ENCODE data around the gene ATG4B.
A peak's percentile ranks its signal among the peaks of the same experiment; 100 is the strongest.
"Not testable (repeated sequence)": the region's sequence is repeated elsewhere in the genome, so short reads cannot be mapped to it uniquely, and the experiment has no call there.

ATG4B gene

GRCh38 chr2:241637018-241637794 lies at the start of gene ATG4B, which contains the start of gene THAP4:
Gene ATG4B, plus strand, starts transcription at chr2:241637693. Its CDS starts 22 bp downstream, at chr2:241637715.
Gene THAP4, minus strand, starts transcription at chr2:241637158. Its CDS starts 141 bp downstream, at chr2:241637017.
- peak in 2 of 3 donors; percentile 45 to 62 for DNase-seq (ENCODE audit: low read depth in 3 of 3, low spot score in 1 of 3)

- DNase-seq (ENCODE audit: low read depth in 3 of 3, low spot score in 1 of 3): not testable (repeated sequence)
Measured at GRCh38 chr2:241589863-241590262, 47.6 kb upstream of the ATG4B start.

GRCh38 chr2:241590496-241591455 lies 46.7 kb upstream of the ATG4B start:
- DNase-seq (ENCODE audit: low read depth in 3 of 3, low spot score in 1 of 3): not testable (repeated sequence)

- DNase-seq (ENCODE audit: low read depth in 3 of 3, low spot score in 1 of 3): no peak
Measured at GRCh38 chr2:241592126-241592845, 45.2 kb upstream of the ATG4B start.

GRCh38 chr2:241593271-241593670 lies 44.2 kb upstream of the ATG4B start:
- no peak for DNase-seq (ENCODE audit: low read depth in 3 of 3, low spot score in 1 of 3)

- DNase-seq (ENCODE audit: low read depth in 3 of 3, low spot score in 1 of 3): no peak
Measured at GRCh38 chr2:241595600-241596140, 41.8 kb upstream of the ATG4B start.

- no peak for DNase-seq (ENCODE audit: low read depth in 3 of 3, low spot score in 1 of 3)
Measured at GRCh38 chr2:241597561-241597960, 39.9 kb upstream of the ATG4B start.

- DNase-seq (ENCODE audit: low read depth in 3 of 3, low spot score in 1 of 3): no peak
Measured at GRCh38 chr2:241598061-241598460, 39.4 kb upstream of the ATG4B start.

- no peak for DNase-seq (ENCODE audit: low read depth in 3 of 3, low spot score in 1 of 3)
Measured at GRCh38 chr2:241598487-241598886, 39.0 kb upstream of the ATG4B start.

GRCh38 chr2:241599615-241600014 lies 37.9 kb upstream of the ATG4B start:
- no peak for DNase-seq (ENCODE audit: low read depth in 3 of 3, low spot score in 1 of 3)

GRCh38 chr2:241601841-241602240 lies 35.7 kb upstream of the ATG4B start:
- no peak for DNase-seq (ENCODE audit: low read depth in 3 of 3, low spot score in 1 of 3)

- DNase-seq (ENCODE audit: low read depth in 3 of 3, low spot score in 1 of 3): no peak
Measured at GRCh38 chr2:241602720-241603119, 34.8 kb upstream of the ATG4B start.

GRCh38 chr2:241603686-241604085 lies 33.8 kb upstream of the ATG4B start:
- DNase-seq (ENCODE audit: low read depth in 3 of 3, low spot score in 1 of 3): no peak

GRCh38 chr2:241606186-241606585 lies 31.3 kb upstream of the ATG4B start:
- DNase-seq (ENCODE audit: low read depth in 3 of 3, low spot score in 1 of 3): no peak

GRCh38 chr2:241607162-241607885 lies 30.2 kb upstream of the ATG4B start:
- DNase-seq (ENCODE audit: low read depth in 3 of 3, low spot score in 1 of 3): no peak

- no peak for DNase-seq (ENCODE audit: low read depth in 3 of 3, low spot score in 1 of 3)
Measured at GRCh38 chr2:241608881-241609280, 28.6 kb upstream of the ATG4B start.

GRCh38 chr2:241609859-241610793 lies 27.4 kb upstream of the ATG4B start:
- DNase-seq (ENCODE audit: low read depth in 3 of 3, low spot score in 1 of 3): peak; percentile 71 to 83 (median 82)

- DNase-seq (ENCODE audit: low read depth in 3 of 3, low spot score in 1 of 3): no peak
Measured at GRCh38 chr2:241611062-241611461, 26.4 kb upstream of the ATG4B start.
